Measurements from ENCODE around the gene ARHGEF11. TPM values are rescaled to one million over a fixed set of nuclear protein-coding genes. Genes with fewer than 3 reads are reported as not detected.

ARHGEF11 gene
- total and polyA plus RNA-seq, 12 donors, result 10.4 to 34.5 (median 26.8) TPM

GRCh38 chr1:157089789-157090188 is 44.2 kb upstream of the ARHGEF11 start:
- WGBS, 2 donors, result 85 to 86% methylated on average over 9 of the region's 9 CpGs
- Histone ChIP-seq H3K4me3 (no peak overlapping the region), H3K27me3 (no peaks in the 10 kb centered on the region), H3K9me3 (no peaks in the 10 kb centered on the region), H3K36me3 (no peaks in the 10 kb centered on the region), H3K4me1 (peaks cover 0 to 19% (median 7%) of the 10 kb centered on the region in 9 donors), H3K27ac (no peak overlapping the region)
- TF ChIP-seq, protein P1, sequence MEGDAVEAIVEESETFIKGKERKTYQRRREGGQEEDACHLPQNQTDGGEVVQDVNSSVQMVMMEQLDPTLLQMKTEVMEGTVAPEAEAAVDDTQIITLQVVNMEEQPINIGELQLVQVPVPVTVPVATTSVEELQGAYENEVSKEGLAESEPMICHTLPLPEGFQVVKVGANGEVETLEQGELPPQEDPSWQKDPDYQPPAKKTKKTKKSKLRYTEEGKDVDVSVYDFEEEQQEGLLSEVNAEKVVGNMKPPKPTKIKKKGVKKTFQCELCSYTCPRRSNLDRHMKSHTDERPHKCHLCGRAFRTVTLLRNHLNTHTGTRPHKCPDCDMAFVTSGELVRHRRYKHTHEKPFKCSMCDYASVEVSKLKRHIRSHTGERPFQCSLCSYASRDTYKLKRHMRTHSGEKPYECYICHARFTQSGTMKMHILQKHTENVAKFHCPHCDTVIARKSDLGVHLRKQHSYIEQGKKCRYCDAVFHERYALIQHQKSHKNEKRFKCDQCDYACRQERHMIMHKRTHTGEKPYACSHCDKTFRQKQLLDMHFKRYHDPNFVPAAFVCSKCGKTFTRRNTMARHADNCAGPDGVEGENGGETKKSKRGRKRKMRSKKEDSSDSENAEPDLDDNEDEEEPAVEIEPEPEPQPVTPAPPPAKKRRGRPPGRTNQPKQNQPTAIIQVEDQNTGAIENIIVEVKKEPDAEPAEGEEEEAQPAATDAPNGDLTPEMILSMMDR (IDR thresholded peaks at IDR 0.05), result no peak
- no peak for DNase-seq
- intact Hi-C loops (cut with DNase I), result loop anchor here in 9 of 10 donors (1.0 to 2.0 kb wide), 3 partner anchors 66 to 67 kb away; no protein-coding TSS in a partner anchor
- ATAC-seq, result peak in 5 of 8 donors; percentile 3 to 24 (median 20)

DNA sequence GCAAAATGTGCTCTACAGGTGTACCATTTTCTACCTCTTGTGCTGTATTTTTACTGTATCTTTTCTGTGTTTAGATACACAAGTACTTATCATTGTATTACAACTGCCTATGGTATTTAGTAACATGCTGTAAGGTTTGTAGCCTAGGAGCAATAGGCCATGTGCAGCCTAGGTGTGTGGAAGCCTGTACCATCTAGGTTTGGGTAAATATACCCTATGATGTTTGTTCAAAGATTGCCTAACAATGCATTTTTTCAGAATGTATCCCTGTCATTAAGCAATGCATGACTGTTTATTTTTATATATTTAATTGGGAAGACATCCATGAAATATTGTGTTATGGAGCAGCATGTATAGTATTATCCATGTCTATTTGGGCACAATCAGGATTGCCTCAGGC is 43.1 kb upstream of the ARHGEF11 start:
- intact Hi-C loops (cut with DNase I), result no loop called here
- Histone ChIP-seq H3K4me3 (no peak overlapping the region), H3K4me1 (peaks cover 0 to 19% (median 7%) of the 10 kb centered on the region in 9 donors), H3K36me3 (no peaks in the 10 kb centered on the region), H3K27me3 (no peaks in the 10 kb centered on the region), H3K9me3 (no peaks in the 10 kb centered on the region), H3K27ac (no peak overlapping the region)
- TF ChIP-seq, protein P1 (IDR thresholded peaks at IDR 0.05), result no peak
- ATAC-seq (no peak), DNase-seq (no peak)

DNA sequence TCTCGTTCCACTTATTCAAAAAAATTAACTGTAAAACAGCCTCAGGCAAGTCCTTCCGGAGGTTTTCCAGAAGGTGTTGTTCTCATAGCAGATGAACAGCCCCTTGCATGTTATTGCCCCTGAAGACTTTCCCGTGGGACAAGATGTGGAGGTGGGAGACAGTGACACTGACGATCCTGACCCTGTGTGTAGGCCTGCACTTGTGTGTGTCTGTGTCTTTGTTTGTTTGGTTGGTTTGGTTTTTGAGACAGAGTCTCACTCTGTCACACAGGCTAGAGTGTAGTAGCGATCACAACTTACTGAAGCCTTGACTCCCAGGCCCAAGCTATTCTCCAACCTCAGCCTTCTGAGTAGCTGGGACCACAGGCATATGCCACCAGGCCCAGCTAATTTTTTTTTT is 41.5 kb upstream of the ARHGEF11 start:
- no peak for ATAC-seq
- TF ChIP-seq, protein P1 (IDR thresholded peaks at IDR 0.05), result no peak
- DNase-seq, result no peak
- Histone ChIP-seq H3K27me3 (no peaks in the 10 kb centered on the region), H3K27ac (no peak overlapping the region), H3K4me3 (no peak overlapping the region), H3K9me3 (no peaks in the 10 kb centered on the region), H3K4me1 (peaks cover 0 to 13% (median 0%) of the 10 kb centered on the region in 9 donors), H3K36me3 (no peaks in the 10 kb centered on the region)
- intact Hi-C loops (cut with DNase I), result no loop called here
- 88 to 92% methylated on average over 5 of the region's 5 CpGs for WGBS, 2 donors

DNA sequence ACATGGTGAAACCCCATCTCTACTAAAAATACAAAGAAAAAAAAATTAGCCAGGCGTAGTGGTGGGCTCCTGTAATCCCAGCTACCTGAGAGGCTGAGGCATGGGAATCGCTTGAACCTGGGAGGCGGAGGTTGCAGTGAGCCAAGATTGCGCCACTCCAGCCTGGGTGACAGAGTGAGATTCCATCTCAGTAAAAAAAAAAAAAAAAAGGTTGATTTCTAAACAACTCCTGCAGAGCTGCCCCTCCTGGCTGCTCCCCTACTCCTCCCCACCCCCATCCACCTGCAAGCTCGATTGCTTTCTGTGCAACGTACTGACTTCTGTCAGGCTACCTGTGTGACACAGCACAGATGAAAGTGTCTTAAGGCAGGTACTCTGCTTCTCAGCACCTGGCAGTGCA is 40.8 kb upstream of the ARHGEF11 start:
- H3K36me3 ChIP-seq, result no peaks in the 10 kb centered on the region
- intact Hi-C loops (cut with DNase I), result no loop called here
- TF ChIP-seq, protein P1 (IDR thresholded peaks at IDR 0.05), result no peak
- no peaks in the 10 kb centered on the region for H3K27me3 ChIP-seq
- ATAC-seq, result no peak
- H3K27ac ChIP-seq, result no peak overlapping the region
- no peaks in the 10 kb centered on the region for H3K9me3 ChIP-seq
- H3K4me3 ChIP-seq, result no peak overlapping the region
- H3K4me1 ChIP-seq, result peaks cover 0 to 13% (median 0%) of the 10 kb centered on the region in 9 donors
- DNase-seq, result no peak
- WGBS, 2 donors, result 83 to 85% methylated on average over 6 of the region's 6 CpGs

All from heart right ventricle (tissue), 16 donors.